Stimulated activated naive CD8-positive, alpha-beta T cell treated with anti-CD3 and anti-CD28 coated beads, Interleukin-15, Interleukin-2, amounts not matched to agents 100 U/mL and 50 U/mL, for 24 hours (primary cell): ENCODE measurements around the gene PTGR3.
A peak's percentile ranks its signal among the peaks of the same experiment; 100 is the strongest.

ENCODE experiments used
- ATAC-seq: fragments of 150-1000 bp; cut with Tn5 transposase; one replicate; pipeline ENCODE4 v1.10.0; 2021
- DNase-seq: peaks from one replicate; pipeline ENCODE4 v3.0.0; 2021

The PTGR3 gene

DNA sequence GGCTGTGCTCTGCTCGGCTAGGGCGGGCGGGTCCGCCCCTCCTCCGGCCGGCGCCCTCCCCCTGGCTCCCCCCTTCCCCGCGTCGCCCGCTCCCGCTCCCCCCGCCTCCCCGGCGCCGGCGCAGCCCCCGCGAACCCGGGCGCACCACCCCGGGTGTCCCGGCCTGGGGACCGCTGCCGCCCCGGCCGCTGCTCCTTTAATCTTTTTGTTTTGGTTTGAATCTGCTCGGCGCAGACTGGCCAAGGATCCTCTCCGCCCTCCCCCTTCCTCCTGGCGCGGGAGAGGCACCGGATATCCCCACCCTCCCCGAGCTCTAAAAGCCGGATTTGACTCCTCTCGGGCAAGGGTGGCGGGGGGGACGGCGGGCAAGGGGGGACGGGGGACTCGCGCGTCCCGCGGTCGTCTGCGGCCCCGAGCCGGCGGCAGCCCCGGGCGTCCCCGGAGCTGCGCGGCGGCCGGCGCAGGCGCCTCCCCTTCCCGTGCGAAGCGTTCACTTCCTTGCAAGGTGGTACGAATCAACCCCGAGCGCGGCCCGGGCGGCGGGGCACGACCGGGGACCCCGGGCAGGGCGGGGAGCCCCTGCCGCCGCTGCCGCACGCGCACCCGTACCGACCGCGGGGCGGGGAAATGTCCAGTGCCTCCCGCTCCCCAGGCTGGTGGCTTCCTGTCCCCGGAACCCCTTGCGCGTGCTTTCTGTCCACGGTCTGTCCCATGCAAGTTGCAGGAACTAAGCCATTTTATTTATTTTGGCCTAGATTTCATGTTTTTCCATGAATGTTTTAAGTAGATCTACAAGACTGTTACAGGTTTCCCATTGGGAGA is at the start of gene PTGR3:
PTGR3 (minus strand) TSS at position 11 of the 822 bp plus-strand sequence. CDS start 81 bp downstream, outside the sequence.
- ATAC-seq: peak; percentile 57
- DNase-seq: peak; percentile 84

GRCh38 chr18:75257605-75258004 is 48.7 kb upstream of the PTGR3 start:
- DNase-seq (no peak), ATAC-seq (no peak)

- ATAC-seq (no peak), DNase-seq (no peak)
Measured at GRCh38 chr18:75256376-75256775, 47.4 kb upstream of the PTGR3 start.

DNA sequence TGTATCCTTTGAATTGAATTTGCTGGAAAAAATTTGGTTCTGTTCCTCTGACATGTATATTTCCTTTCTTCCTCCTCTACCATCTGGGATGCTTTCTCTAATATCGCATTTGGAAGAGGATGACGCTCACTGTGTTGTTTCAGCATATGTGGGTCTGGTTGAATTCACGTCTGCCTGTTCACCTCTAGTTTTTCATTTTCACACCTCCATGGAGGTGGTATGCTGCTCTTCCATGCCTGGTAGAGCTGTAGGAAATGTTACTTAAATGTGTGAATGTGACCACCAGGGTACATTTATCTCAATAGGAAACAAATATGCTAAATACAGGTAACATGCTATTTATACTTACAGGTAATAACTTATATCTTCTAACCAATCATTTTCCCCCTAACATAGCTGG is 46.2 kb upstream of the PTGR3 start:
- DNase-seq (no peak), ATAC-seq (no peak)

DNA sequence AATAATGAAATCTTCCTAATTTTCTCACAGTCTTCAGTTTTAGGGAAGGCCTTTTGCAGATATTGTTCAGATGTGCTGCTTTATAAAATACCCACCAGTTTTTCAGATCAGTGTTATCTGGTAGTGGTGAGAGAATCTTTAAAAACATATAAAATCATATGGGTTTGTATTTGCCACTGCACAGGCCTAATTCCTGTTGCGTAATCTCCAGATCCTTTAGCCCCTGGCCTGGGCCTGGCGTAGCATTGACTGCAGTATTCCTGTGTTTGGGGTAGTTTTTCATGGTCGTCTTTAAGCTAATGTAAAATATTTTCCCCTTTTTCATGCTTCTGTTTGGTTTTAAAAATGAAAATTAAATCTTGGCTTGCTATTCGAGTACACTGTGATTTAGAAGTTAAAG is 44.8 kb upstream of the PTGR3 start:
- DNase-seq (no peak), ATAC-seq (no peak)

DNA sequence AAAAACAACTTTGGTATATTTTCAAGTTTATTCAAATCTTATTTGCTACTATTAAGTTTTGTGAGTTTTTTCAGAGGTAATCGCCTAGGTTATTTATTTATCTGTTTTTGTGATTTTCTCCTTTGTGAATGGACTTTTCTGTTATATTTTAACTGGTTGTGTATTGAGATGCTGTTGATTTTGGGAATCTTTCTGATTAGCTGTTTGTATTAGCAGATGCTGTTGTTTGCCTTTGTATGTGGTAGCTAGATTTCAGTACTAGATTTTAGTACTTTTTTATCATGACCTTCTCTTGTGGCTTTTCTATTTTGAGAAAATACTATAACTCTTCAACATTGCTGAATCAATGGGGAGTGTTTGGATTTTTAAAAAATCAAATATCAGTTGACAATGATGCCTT is 44.1 kb upstream of the PTGR3 start:
- ATAC-seq: no peak
- DNase-seq: no peak

GRCh38 chr18:75252136-75252535 is 43.2 kb upstream of the PTGR3 start:
- no peak for ATAC-seq
- no peak for DNase-seq

GRCh38 chr18:75251466-75251865 is 42.5 kb upstream of the PTGR3 start:
- DNase-seq (no peak), ATAC-seq (no peak)

DNA sequence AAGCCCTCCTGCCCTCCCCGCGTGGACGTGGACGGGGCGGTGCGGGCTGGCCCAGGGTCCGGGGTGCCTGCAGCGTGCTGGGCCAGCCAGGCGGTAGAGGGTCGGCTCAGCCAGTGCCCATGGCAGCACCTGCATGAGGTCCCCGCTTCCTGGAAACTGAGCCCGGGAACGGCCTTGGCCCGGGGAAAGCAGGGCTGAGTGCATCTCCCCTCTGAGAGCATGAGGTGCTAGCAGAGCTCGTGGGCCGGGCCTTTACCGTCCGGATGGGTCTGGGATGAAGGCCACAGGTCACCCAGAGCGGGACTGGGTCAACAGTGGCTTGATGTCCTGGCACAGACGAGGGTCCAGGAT is 41.5 kb upstream of the PTGR3 start:
- ATAC-seq (no peak), DNase-seq (no peak)

DNA sequence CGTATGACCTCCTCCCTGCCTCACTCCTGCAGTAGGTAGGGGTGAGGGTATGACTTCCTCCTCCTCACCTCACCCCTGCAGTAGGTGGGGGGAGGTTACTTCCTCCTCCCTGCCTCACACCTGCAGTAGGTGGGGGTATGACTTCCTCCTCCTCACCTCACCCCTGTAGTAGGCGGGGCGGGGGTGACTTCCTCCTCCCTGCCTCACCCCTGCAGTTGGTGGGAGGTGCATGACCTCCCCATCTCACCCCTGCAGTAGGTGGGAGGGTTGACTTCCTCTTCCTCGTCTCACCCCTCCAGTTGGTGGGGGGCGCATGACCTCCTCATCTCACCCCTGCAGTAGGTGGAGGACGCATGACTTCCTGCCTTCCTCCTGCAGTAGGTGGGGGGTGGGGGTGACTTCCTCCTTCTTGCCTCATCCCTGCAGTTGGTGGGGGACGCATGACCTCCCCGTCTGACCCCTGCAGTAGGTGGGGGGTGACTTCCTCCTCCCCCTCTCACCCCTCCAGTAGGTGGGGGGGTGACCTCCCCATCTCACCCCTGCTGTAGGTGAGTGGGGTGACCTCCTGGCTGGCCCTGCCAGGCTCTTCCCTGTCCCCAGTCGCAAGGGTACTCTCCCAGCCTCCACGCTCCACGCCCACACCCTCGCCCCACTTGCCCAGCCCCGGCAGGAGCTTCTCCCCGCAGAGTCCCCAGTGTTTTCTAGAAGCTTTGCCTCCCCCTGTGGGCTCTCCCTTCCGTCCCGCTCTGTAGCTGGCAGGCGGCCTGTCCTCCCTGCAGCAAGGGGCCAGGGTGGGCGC is 40.9 kb upstream of the PTGR3 start:
- no peak for DNase-seq
- no peak for ATAC-seq

- DNase-seq (no peak), ATAC-seq (no peak)
Measured at GRCh38 chr18:75249175-75249518, 40.2 kb upstream of the PTGR3 start.

DNA sequence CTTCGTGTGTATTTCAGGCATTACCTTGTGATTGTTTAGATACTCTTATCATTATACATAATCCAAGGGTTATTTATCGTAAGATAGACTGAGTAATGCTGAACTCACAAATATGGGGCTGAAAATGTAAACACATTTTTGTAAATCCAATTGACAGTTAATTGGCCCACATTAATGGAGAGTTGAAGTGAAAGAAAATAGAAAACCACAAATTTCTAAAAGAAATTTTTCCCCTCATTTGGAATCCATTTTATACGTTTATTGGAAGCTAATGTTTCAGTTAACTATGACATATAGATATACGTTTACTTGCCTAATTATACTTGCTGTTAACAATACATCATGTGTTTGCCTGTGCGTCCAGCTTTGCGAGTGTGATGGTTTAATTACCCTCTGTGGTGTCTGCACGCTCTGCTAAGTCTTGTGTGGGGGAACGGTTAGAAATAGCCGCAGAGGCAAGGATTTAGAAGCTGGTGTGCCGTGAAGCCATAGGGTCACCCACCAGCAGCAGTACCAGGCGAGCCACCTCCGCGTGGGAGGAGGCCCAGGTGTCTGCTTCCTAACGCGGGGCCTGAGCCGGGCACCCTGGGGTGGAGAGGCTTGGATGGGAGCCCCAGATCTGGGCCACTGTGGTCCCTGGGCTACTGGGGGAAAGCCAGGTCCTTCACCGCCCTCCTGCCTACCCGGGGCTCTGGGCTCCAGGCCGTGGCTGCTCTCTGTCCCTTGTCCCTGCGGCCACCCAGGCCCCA is 39.7 kb upstream of the PTGR3 start:
- DNase-seq (no peak), ATAC-seq (no peak)

GRCh38 chr18:75247611-75248421 is 38.9 kb upstream of the PTGR3 start:
- ATAC-seq (peak; percentile 51), DNase-seq (no peak)

DNA sequence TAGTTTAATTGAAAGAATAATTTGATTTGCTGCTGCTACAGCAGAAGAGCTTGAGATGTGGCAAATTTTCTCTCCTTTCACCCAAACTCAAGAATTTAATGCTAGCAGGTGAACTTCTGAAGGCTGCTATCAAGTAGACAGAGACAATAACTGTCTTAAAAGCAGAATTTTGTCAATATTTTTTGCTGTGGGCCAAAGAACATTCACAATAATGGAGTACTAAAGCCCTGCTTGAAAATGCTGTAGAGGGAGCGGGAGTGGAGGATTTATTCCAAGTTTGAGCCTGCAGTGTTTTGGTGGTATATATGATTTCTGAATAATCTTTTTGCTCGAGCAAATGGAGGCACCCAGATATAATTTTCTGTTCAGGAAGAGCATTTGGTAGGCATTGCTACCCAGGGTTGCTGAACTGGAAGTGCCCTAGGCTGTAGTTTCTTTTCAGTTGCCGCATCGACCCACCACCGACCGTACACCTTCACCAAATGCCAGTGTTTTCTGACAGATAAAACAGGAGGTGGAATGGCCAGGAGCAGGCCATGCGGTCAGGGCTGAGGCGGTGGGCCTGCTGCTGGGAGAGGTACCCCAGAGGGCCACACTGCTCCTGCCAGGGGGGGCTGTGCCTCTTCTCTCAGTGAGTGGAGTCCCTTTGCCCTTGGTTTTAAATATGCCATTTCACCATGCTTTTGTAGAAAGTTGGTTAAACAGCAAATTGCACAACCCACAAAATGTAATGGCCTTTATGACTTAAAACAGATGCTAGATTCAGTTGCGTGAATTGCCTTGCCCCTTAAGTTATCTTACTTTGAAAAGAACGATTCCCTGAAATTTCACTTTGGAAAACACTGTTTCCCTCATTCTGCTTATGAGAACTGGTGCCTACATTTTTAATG is 38.0 kb upstream of the PTGR3 start:
- no peak for ATAC-seq
- DNase-seq: peak; percentile 22

DNA sequence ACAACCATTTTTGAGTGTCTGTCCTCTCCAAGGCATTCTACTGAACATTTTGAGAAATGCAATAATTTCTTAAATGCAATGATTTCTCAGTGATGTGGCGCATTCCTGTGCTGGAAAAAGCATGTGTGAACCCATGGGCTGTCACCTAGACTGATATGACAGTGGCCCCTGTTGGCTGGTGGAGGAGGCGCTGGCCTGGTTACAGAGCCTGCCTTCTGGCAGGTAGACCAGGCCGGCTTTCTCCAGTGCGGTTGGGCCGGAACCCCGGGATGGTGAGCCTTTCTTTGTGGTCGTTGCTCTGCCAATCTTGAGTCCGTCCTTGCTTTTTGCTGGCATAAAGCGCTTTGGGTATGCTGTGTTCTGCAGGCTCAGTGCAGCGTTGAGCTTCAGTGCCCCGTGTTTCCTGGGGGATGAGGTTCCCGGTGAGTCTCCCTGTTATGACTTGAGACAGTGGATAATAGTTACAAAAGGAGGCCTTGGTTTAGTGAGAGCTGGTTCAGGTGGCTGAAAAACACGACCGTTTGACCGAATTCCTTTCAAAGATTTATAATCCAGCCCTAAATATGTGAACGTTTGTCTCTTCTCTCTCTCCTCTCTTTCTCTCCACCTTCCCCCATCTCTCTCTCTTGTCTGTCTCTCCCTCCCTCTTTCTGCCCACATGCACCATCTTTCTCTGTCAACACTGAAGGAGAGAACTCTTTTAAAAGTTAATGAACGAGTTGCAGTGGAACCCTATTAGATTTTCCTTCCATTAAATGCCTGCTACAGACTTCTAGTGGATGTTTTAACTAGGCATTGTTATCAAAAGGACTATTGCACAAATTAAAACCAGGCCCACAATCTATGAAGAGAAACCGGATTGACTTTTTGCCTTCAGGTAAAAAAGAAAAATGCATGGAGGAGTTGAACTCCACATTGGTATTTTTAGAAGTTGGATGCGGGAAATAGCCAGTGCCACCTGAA is 35.7 kb upstream of the PTGR3 start:
- DNase-seq (peak; percentile 29), ATAC-seq (no peak)

DNA sequence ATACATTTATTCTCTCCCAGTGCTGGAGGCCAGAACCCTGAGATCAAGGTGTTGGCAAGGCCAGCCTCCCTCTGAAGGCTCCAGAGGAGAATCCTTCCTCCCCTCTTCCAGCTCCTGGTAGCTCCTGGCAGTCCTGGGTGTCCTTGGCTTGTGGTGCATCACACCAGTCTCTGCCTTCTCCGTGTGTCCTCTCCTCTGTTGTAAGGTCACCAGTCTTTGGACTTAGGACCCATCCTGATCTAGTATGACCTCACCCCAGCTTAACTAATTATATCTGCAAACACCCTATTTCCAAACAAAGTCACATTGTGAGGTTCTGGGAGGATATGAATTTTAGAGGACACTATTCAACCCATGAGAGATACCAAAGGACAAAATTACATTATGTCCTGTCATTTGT is 32.8 kb upstream of the PTGR3 start:
- DNase-seq: no peak
- no peak for ATAC-seq

GRCh38 chr18:75240433-75240832 is 31.5 kb upstream of the PTGR3 start:
- ATAC-seq: no peak
- no peak for DNase-seq

- ATAC-seq: no peak
- DNase-seq: no peak
Measured at GRCh38 chr18:75238786-75239185, 29.8 kb upstream of the PTGR3 start.

DNA sequence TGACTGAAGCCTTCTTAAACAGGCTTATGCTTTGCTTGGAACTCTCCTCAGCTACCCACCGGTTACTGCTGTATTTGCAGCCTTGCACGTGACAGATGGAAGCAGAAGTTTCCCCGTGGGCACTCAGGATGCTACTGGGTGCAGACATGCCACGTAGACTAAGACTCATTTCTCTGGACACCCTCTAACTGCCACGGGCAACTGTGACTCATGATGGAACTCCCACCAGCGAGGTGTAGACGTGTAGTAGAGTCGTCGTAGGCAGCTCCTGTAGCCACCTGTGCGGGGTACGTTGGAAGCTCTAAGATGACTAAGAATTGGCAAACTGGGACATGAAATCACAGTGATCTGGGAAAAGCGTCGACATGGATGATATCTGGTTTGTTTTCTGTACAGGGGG is 29.2 kb upstream of the PTGR3 start:
- DNase-seq: no peak

DNA sequence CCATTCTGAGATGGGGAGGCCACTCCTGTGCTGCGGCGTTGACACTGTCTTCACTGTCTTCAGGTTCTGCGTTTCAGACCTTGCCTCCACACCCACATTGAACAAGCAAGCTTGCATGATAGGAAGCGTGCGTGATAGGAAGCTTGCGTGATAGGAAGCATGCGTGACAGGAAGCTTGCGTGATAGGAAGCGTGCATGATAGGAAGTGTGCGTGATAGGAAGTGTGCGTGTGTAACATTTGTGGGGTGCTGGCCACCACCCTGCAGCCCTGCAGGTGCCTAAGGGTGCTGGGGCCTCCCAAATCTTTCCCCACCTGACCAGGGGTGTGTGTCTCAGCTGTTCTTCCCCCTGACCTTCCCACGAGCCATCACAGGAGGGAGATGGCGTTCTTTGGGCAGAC is 27.0 kb upstream of the PTGR3 start:
- no peak for ATAC-seq
- DNase-seq: no peak

More for the DNA sequence above, 29.2 kb upstream of the PTGR3 start:
- peak; percentile 55 for ATAC-seq
